Muscle layer of duodenum (tissue), 2 donors: ENCODE data around the gene DOLPP1.
"Not testable (repeated sequence)": the region's sequence is repeated elsewhere in the genome, so short reads cannot be mapped to it uniquely, and the experiment has no call there.

Source experiments
- H3K27ac ChIP-seq: one replicate; pipeline ENCODE4 v1.7.0; 2013; ENCODE audit warnings: mild to moderate bottlenecking, low read length
- H3K27me3 ChIP-seq: one replicate; pipeline ENCODE4 v1.7.0; 2013; ENCODE audit warnings: low read depth, mild to moderate bottlenecking, control low read depth, low read length
- H3K36me3 ChIP-seq, 2 donors: one replicate each; pipeline ENCODE4 v1.7.0; 2013; ENCODE audit warnings: low read length in 2 of 2, control low read depth in 1 of 2, mild to moderate bottlenecking in 1 of 2; ENCODE audit not compliant: insufficient read depth in 2 of 2, control insufficient read depth in 1 of 2
- H3K4me1 ChIP-seq, 2 donors: one replicate each; pipeline ENCODE4 v1.7.0; 2013; ENCODE audit warnings: low read length in 2 of 2, mild to moderate bottlenecking in 2 of 2, control low read depth in 1 of 2, moderate library complexity in 1 of 2; ENCODE audit not compliant: insufficient read depth in 2 of 2, control insufficient read depth in 1 of 2
- H3K4me3 ChIP-seq, 2 donors: one replicate each; pipeline ENCODE4 v1.7.0; 2013; ENCODE audit warnings: low read length in 2 of 2, low read depth in 1 of 2, mild to moderate bottlenecking in 1 of 2
- H3K9me3 ChIP-seq, 2 donors: one replicate each; pipeline ENCODE4 v1.7.0; 2013; ENCODE audit warnings: low read length in 2 of 2, control low read depth in 1 of 2, mild to moderate bottlenecking in 1 of 2; ENCODE audit not compliant: control insufficient read depth in 1 of 2
- donor health status: healthy.

Gene DOLPP1

DNA sequence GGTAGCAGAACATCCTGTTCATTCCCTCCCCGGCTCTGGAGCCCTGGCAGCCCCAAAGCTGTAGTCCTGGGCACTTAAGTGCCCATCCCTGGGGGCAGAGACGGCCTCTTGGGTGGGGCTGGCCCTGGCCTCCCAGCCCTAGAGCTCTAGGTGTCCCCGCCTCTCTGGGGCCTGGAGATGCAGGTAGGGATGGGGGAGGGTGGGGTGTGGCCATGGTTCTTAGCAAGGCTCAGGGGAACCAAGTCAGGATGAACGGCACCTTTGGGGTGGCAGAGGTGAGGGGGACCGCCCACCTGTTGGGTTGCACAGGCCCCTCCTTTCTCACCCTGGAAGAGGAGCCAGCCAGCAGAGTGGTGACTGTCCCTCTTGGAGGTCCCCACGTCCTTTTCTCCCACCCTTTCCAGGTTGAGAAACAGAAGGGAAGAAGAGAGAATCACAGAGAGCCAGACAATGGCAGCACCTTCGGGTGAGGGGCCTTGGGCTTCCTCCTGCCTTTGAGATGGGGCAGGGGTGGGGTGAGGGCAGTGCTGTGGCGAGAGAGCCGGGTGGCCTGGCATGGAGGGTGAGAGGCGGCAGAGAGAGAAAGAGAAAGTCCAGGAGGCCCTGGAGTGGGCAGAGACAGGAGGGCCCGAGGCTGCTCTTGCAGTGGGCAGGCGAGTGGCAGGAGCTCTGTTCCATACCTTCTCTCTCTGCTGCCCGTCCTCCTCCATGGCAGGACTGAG, 27.3 kb downstream of the DOLPP1 start:
- peaks cover 0 to 14% of the 10 kb centered on the region in 2 donors for H3K36me3 ChIP-seq
- no peak overlapping the region for H3K4me3 ChIP-seq
- H3K27me3 ChIP-seq: no peaks in the 10 kb centered on the region
- H3K27ac ChIP-seq: no peak overlapping the region
- H3K9me3 ChIP-seq: no peaks in the 10 kb centered on the region
- H3K4me1 ChIP-seq: peaks cover 13 to 21% of the 10 kb centered on the region in 2 donors

DNA sequence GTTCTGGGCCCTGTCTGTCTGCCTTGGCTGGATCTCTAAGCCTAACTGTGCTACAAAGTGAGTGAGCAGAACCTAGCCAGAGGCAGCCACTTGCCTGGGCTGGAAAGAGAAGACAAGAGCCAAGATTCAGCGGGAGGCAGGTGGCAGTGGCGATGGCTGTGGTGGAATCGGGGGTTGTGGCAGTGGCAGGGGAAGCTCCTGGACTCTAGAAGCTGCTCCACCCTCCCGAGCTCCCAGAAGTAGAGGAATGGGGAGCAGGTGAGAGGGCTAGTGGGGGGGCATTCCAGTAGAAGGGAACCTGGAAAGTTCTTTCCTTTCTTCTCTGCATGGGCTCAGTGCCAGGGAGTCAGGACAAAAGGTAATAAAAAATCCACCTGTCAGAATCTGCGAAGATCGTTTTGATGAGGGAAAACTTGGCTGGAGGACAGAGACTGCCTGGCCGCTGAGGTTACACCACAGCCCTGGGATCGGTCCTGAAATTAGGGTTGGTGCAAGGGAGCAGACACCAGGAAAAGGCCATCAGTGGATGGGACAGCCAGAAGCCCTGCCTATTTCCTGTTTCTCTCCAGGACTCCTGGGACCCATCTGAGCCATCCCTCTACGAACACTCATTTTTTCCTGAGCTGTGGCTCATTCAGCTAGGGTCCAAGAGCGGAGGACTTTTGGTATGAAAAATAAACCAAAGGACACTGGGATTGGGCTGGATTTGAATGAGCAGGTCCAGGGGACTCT, 28.1 kb downstream of the DOLPP1 start:
- no peaks in the 10 kb centered on the region for H3K9me3 ChIP-seq
- H3K27ac ChIP-seq: no peak overlapping the region
- peak overlapping the region; percentile 2 to 95 for H3K4me3 ChIP-seq
- peaks cover 0 to 14% of the 10 kb centered on the region in 2 donors for H3K36me3 ChIP-seq
- no peaks in the 10 kb centered on the region for H3K27me3 ChIP-seq
- H3K4me1 ChIP-seq: peaks cover 13 to 23% of the 10 kb centered on the region in 2 donors

GRCh38 chr9:129109537-129109903, 28.6 kb downstream of the DOLPP1 start:
- Histone ChIP-seq H3K4me1 (peaks cover 13 to 26% of the 10 kb centered on the region in 2 donors), H3K4me3 (peak overlapping the region; percentile 2 to 95), H3K27me3 (no peaks in the 10 kb centered on the region), H3K27ac (no peak overlapping the region), H3K9me3 (no peaks in the 10 kb centered on the region), H3K36me3 (peaks cover 0 to 14% of the 10 kb centered on the region in 2 donors)

DNA sequence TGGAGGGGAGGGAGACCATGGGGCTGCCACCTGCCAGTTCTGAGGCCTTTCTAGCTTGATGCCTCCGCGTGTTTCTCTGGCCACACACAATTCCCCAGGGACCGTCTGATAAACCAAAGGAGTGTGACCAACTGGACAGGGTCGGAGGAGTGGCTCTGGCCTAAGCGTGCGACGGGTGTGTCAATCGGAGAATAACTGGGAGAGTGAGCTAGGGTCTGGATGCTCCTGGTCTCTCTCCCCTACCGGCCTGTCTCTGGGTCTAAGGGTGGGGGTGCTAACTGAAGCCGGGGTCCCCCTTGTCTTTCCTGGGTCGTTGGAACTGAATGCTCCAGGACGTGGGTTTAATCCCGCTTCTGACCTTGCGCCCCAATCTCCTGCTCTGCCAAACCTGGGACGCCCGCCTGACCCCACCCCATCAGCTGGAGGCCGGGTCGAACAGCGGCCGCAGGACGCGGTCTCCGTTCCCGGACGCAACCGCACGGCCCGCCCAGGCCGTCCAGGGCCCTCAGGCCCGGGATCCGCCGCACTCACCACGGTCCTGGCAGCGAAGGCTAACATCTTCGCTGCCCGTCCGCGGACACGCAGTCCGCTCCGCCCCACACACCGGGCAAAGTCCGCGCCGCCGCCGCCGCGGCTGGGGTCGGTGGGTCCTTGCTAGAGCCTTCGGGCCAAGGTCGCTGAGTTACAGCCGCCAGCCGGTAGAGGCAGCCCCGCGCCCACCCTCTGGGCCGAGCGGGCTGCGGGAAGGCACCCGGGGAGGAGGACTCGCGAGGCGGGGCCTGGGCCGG, 29.2 kb downstream of the DOLPP1 start:
- peaks cover 0 to 14% of the 10 kb centered on the region in 2 donors for H3K36me3 ChIP-seq
- H3K9me3 ChIP-seq: no peaks in the 10 kb centered on the region
- H3K27ac ChIP-seq: peak overlapping the region; percentile 45
- H3K27me3 ChIP-seq: no peaks in the 10 kb centered on the region
- H3K4me3 ChIP-seq: peak overlapping the region; percentile 65 to 95
- peaks cover 13 to 26% of the 10 kb centered on the region in 2 donors for H3K4me1 ChIP-seq

- peak within 1 kb of the TSS; percentile 83 to 95 for H3K4me3 ChIP-seq
- no peaks in the 10 kb centered on the region for H3K27me3 ChIP-seq
- peak within 1 kb of the TSS; percentile 98 for H3K27ac ChIP-seq
- peaks cover 13 to 26% of the 10 kb centered on the region in 2 donors for H3K4me1 ChIP-seq
- no peaks in the 10 kb centered on the region for H3K9me3 ChIP-seq
- peaks cover 0 to 14% of the 10 kb centered on the region in 2 donors for H3K36me3 ChIP-seq
Measured at GRCh38 chr9:129110740-129111527, 30.0 kb downstream of the DOLPP1 start, which contains the start of the genes CRAT and PTPA. TSS of gene CRAT (minus strand) at chr9:129110793. CDS start at chr9:129110509, 284 bp downstream. TSS of gene PTPA (plus strand) at chr9:129111415. CDS start at chr9:129111601, 186 bp downstream.

- peak overlapping the region; percentile 83 to 95 for H3K4me3 ChIP-seq
- H3K27ac ChIP-seq: peak overlapping the region; percentile 98
- H3K27me3 ChIP-seq: no peaks in the 10 kb centered on the region
- H3K4me1 ChIP-seq: peaks cover 13 to 26% of the 10 kb centered on the region in 2 donors
- no peaks in the 10 kb centered on the region for H3K9me3 ChIP-seq
- peaks cover 0 to 13% of the 10 kb centered on the region in 2 donors for H3K36me3 ChIP-seq
Measured at GRCh38 chr9:129111528-129112151, 30.7 kb downstream of the DOLPP1 start.

DNA sequence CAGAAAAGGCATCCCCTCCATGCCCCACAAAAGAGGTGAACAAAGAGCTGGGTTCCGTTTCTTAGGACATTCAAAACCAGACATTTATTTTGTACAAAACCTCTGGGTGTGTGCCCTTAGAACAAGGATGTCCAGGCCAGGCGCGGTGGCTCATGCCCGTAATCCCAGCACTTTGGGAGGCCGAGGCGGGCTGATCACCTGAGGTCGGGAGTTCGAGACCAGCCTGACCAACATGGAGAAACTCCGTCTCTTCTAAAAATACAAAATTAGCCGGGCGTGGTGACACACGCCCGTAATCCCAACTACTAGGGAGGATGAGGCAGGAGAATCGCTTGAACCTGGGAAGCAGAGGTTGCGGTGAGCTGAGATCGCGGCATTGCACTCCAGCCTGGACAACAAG, 31.6 kb downstream of the DOLPP1 start:
- not testable (repeated sequence) for H3K36me3 ChIP-seq, H3K9me3 ChIP-seq, H3K27me3 ChIP-seq, H3K27ac ChIP-seq
- peaks cover 13 to 26% of the 10 kb centered on the region in 2 donors for H3K4me1 ChIP-seq
- H3K4me3 ChIP-seq: peak overlapping the region; percentile 83 to 95

GRCh38 chr9:129113645-129114304, 32.9 kb downstream of the DOLPP1 start:
- no peak overlapping the region for H3K27ac ChIP-seq
- H3K4me3 ChIP-seq: no peak overlapping the region
- no peaks in the 10 kb centered on the region for H3K27me3 ChIP-seq
- peaks cover 13 to 23% of the 10 kb centered on the region in 2 donors for H3K4me1 ChIP-seq
- no peaks in the 10 kb centered on the region for H3K36me3 ChIP-seq
- no peaks in the 10 kb centered on the region for H3K9me3 ChIP-seq

DNA sequence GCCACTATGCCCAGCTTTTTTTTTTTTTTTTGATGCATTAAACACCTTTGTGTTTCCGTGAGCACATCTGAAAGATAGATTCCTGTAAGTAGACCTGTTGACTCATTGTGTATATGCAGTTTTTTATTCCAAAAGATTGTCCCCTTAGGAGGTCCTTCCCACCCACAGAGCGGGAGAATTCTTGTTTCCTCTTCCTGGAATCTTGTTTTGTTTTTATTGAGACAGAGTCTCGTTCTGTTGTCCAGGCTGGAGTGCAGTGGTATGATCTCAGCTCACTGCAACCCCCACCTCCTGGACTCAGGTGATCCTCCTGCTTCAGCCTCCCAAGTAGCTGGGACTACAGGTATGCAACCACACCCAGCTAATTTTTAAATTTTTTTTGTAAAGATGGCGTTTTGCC, 37.9 kb downstream of the DOLPP1 start:
- Histone ChIP-seq H3K4me3 (no peak overlapping the region), H3K27ac (no peak overlapping the region), H3K4me1 (peaks cover 0 to 5% of the 10 kb centered on the region in 2 donors), H3K36me3 (peaks cover 13% of the 10 kb centered on the region in 2 donors), H3K27me3 (no peaks in the 10 kb centered on the region), H3K9me3 (no peaks in the 10 kb centered on the region)

GRCh38 chr9:129121483-129121882, 40.6 kb downstream of the DOLPP1 start:
- Histone ChIP-seq H3K4me3 (no peak overlapping the region), H3K9me3 (no peaks in the 10 kb centered on the region), H3K4me1 (no peaks in the 10 kb centered on the region), H3K27ac (no peak overlapping the region), H3K27me3 (no peaks in the 10 kb centered on the region), H3K36me3 (peaks cover 19 to 26% of the 10 kb centered on the region in 2 donors)
